ENCODE measurements around the gene RALGPS1.

Gene RALGPS1

GRCh38 chr9:127079446-127080140, 165.0 kb downstream of the RALGPS1 start:
- no peak for DNase-seq (ENCODE audit: low spot score)

GRCh38 chr9:127081250-127082185, 166.9 kb downstream of the RALGPS1 start:
- DNase-seq (ENCODE audit: low spot score), result no peak

GRCh38 chr9:127083138-127083980, 168.8 kb downstream of the RALGPS1 start:
- no peak for DNase-seq (ENCODE audit: low spot score)

GRCh38 chr9:127084076-127085039, 169.8 kb downstream of the RALGPS1 start:
- no peak for DNase-seq (ENCODE audit: low spot score)

GRCh38 chr9:127085186-127085585, 170.6 kb downstream of the RALGPS1 start:
- DNase-seq (ENCODE audit: low spot score), result no peak

- DNase-seq (ENCODE audit: low spot score), result no peak
These were observed 172.2 kb downstream of the RALGPS1 start for GRCh38 chr9:127086771-127087170.

GRCh38 chr9:127087411-127087810, 172.8 kb downstream of the RALGPS1 start:
- DNase-seq (ENCODE audit: low spot score), result no peak

- DNase-seq (ENCODE audit: low spot score), result no peak
These were observed 173.3 kb downstream of the RALGPS1 start for GRCh38 chr9:127087836-127088235.

GRCh38 chr9:127088724-127089615, 174.4 kb downstream of the RALGPS1 start:
- no peak for DNase-seq (ENCODE audit: low spot score)

- no peak for DNase-seq (ENCODE audit: low spot score)
These were observed 175.1 kb downstream of the RALGPS1 start for GRCh38 chr9:127089631-127090081.

GRCh38 chr9:127090341-127090985, 175.9 kb downstream of the RALGPS1 start:
- DNase-seq (ENCODE audit: low spot score), result no peak

GRCh38 chr9:127091526-127091925, 176.9 kb downstream of the RALGPS1 start:
- DNase-seq (ENCODE audit: low spot score), result no peak

- DNase-seq (ENCODE audit: low spot score), result no peak
These were observed 177.5 kb downstream of the RALGPS1 start for GRCh38 chr9:127092041-127092608.

- DNase-seq (ENCODE audit: low spot score), result no peak
These were observed 178.9 kb downstream of the RALGPS1 start for GRCh38 chr9:127093319-127094020.

- DNase-seq (ENCODE audit: low spot score), result no peak
These were observed 180.8 kb downstream of the RALGPS1 start for GRCh38 chr9:127095411-127095810.

GRCh38 chr9:127096208-127096607, 181.6 kb downstream of the RALGPS1 start:
- no peak for DNase-seq (ENCODE audit: low spot score)

GRCh38 chr9:127097683-127098082, 183.1 kb downstream of the RALGPS1 start:
- no peak for DNase-seq (ENCODE audit: low spot score)

- no peak for DNase-seq (ENCODE audit: low spot score)
These were observed 184.5 kb downstream of the RALGPS1 start for GRCh38 chr9:127098916-127099553.

All from NAMALWA (cell line).